Muscle of leg (tissue), 11 donors: Measurements from ENCODE around the gene GMDS. TPM values are rescaled to one million over a fixed set of nuclear protein-coding genes. Genes with fewer than 3 reads are reported as not detected.

Source experiments
- DNase-seq: peaks from one replicate; pipeline ENCODE4 v3.0.0; 2013
- H3K27ac ChIP-seq: one replicate; pipeline ENCODE4 v1.5.1; 2013; ENCODE audit warnings: mild to moderate bottlenecking, low read length, control low read depth
- H3K27me3 ChIP-seq: one replicate; pipeline ENCODE4 v1.6.1; 2013; ENCODE audit warnings: low read length; ENCODE audit not compliant: control insufficient read depth, insufficient read depth
- H3K36me3 ChIP-seq: one replicate; pipeline ENCODE4 v1.6.1; 2013; ENCODE audit warnings: low read length; ENCODE audit not compliant: control insufficient read depth, insufficient read depth
- H3K4me1 ChIP-seq: one replicate; pipeline ENCODE4 v1.6.1; 2013; ENCODE audit warnings: low read length; ENCODE audit not compliant: control insufficient read depth, insufficient read depth
- H3K4me3 ChIP-seq: one replicate; pipeline ENCODE4 v1.5.1; 2013; ENCODE audit warnings: low read length, control low read depth
- H3K9me3 ChIP-seq: replicated peaks from 2 replicates; pipeline ENCODE4 v1.6.1; 2013; ENCODE audit warnings: low read depth, low read length; ENCODE audit not compliant: control insufficient read depth
- WGBS: methylation state at CpG from one replicate; pipeline ENCODE4 v1.1.5; 2013; ENCODE audit warnings: missing lambda C conversion rate; ENCODE audit not compliant: insufficient coverage; 5-methylcytosine and 5-hydroxymethylcytosine counted together
- polyA plus RNA-seq, 8 donors: library from polyadenylated mRNA; unstranded; fragments of 120-200 nt; gene quantifications; one replicate each; pipeline versions ENCODE4 v1.2.1 to v1.2.3, GENCODE V29; 2013; ENCODE audit warnings: inconsistent platforms in 1 of 8, low replicate concordance in 1 of 8; ENCODE audit not compliant: insufficient read length in 8 of 8, insufficient read depth in 1 of 8
- total RNA-seq: library from RNA; stranded (reverse); fragments of 120-200 nt; gene quantifications from one replicate; pipeline ENCODE4 v1.2.4, GENCODE V29; 2013

GMDS gene
- total and polyA plus RNA-seq, 9 donors, result 3.9 to 17.0 (median 11.9) TPM

- Histone ChIP-seq H3K4me1 (no peaks in the 10 kb centered on the region), H3K27me3 (no peaks in the 10 kb centered on the region)
- DNase-seq, result no peak
Measured at GRCh38 chr6:2228392-2228791, 17.0 kb downstream of the GMDS start.

GRCh38 chr6:2226775-2227174 is 18.6 kb downstream of the GMDS start:
- H3K4me3 ChIP-seq, result no peak overlapping the region
- H3K9me3 ChIP-seq, result no peaks in the 10 kb centered on the region
- H3K27me3 ChIP-seq, result no peaks in the 10 kb centered on the region
- WGBS, result no CpG with 5 or more reads among the region's 2 CpGs
- no peak overlapping the region for H3K27ac ChIP-seq
- DNase-seq, result no peak
- no peaks in the 10 kb centered on the region for H3K4me1 ChIP-seq
- no peaks in the 10 kb centered on the region for H3K36me3 ChIP-seq

More at GRCh38 chr6:2228392-2228791, 17.0 kb downstream of the GMDS start:
- H3K36me3 ChIP-seq, result no peaks in the 10 kb centered on the region
- H3K4me3 ChIP-seq, result no peak overlapping the region
- 88% methylated on average over 1 of the region's 2 CpGs for WGBS
- H3K9me3 ChIP-seq, result no peaks in the 10 kb centered on the region
- H3K27ac ChIP-seq, result no peak overlapping the region

- Histone ChIP-seq H3K27ac (no peak overlapping the region), H3K36me3 (no peaks in the 10 kb centered on the region), H3K27me3 (no peaks in the 10 kb centered on the region), H3K4me3 (no peak overlapping the region), H3K9me3 (no peaks in the 10 kb centered on the region), H3K4me1 (no peaks in the 10 kb centered on the region)
- WGBS, result no CpG with 5 or more reads among the region's 6 CpGs
- no peak for DNase-seq
Measured at GRCh38 chr6:2225422-2226392, 19.7 kb downstream of the GMDS start.

- Histone ChIP-seq H3K27ac (no peak overlapping the region), H3K4me3 (no peak overlapping the region), H3K27me3 (no peaks in the 10 kb centered on the region), H3K9me3 (no peaks in the 10 kb centered on the region), H3K4me1 (no peaks in the 10 kb centered on the region), H3K36me3 (no peaks in the 10 kb centered on the region)
- WGBS, result 98% methylated on average over 6 of the region's 11 CpGs
- DNase-seq, result no peak
Measured at GRCh38 chr6:2224847-2225382, 20.5 kb downstream of the GMDS start.

- Histone ChIP-seq H3K4me3 (peak overlapping the region; percentile 30), H3K9me3 (no peaks in the 10 kb centered on the region), H3K36me3 (no peaks in the 10 kb centered on the region), H3K4me1 (no peaks in the 10 kb centered on the region), H3K27ac (peak overlapping the region; percentile 30), H3K27me3 (no peaks in the 10 kb centered on the region)
- no peak for DNase-seq
- 76% methylated on average over 4 of the region's 6 CpGs for WGBS
Measured at GRCh38 chr6:2222275-2222842, 23.0 kb downstream of the GMDS start.

- WGBS, result 79% methylated on average over 2 of the region's 6 CpGs
- Histone ChIP-seq H3K9me3 (no peaks in the 10 kb centered on the region), H3K36me3 (no peaks in the 10 kb centered on the region), H3K27me3 (no peaks in the 10 kb centered on the region), H3K4me1 (no peaks in the 10 kb centered on the region), H3K4me3 (peak overlapping the region; percentile 30), H3K27ac (peak overlapping the region; percentile 30)
- no peak for DNase-seq
Measured at GRCh38 chr6:2221726-2222274, 23.6 kb downstream of the GMDS start.

GRCh38 chr6:2220154-2220553 is 25.3 kb downstream of the GMDS start:
- Histone ChIP-seq H3K36me3 (no peaks in the 10 kb centered on the region), H3K4me1 (no peaks in the 10 kb centered on the region), H3K9me3 (no peaks in the 10 kb centered on the region), H3K27me3 (no peaks in the 10 kb centered on the region), H3K27ac (no peak overlapping the region), H3K4me3 (no peak overlapping the region)
- 90% methylated on average over 2 of the region's 6 CpGs for WGBS
- DNase-seq, result no peak

GRCh38 chr6:2218866-2219265 is 26.5 kb downstream of the GMDS start:
- H3K36me3 ChIP-seq, result no peaks in the 10 kb centered on the region
- no peaks in the 10 kb centered on the region for H3K9me3 ChIP-seq
- 100% methylated on average over 2 of the region's 6 CpGs for WGBS
- no peaks in the 10 kb centered on the region for H3K4me1 ChIP-seq
- DNase-seq, result no peak
- H3K27me3 ChIP-seq, result no peaks in the 10 kb centered on the region
- H3K4me3 ChIP-seq, result no peak overlapping the region
- no peak overlapping the region for H3K27ac ChIP-seq

GRCh38 chr6:2216794-2217383 is 28.5 kb downstream of the GMDS start:
- no peaks in the 10 kb centered on the region for H3K9me3 ChIP-seq
- H3K4me1 ChIP-seq, result no peaks in the 10 kb centered on the region
- DNase-seq, result no peak
- H3K27me3 ChIP-seq, result no peaks in the 10 kb centered on the region
- no peak overlapping the region for H3K4me3 ChIP-seq
- WGBS, result 74% methylated on average over 12 of the region's 13 CpGs
- no peaks in the 10 kb centered on the region for H3K36me3 ChIP-seq
- no peak overlapping the region for H3K27ac ChIP-seq

GRCh38 chr6:2215342-2215741 is 30.1 kb downstream of the GMDS start:
- no peaks in the 10 kb centered on the region for H3K27me3 ChIP-seq
- no peaks in the 10 kb centered on the region for H3K9me3 ChIP-seq
- H3K27ac ChIP-seq, result no peak overlapping the region
- no peaks in the 10 kb centered on the region for H3K4me1 ChIP-seq
- WGBS, result 100% methylated on average over 1 of the region's 3 CpGs
- DNase-seq, result no peak
- H3K4me3 ChIP-seq, result no peak overlapping the region
- no peaks in the 10 kb centered on the region for H3K36me3 ChIP-seq
